HG02973 (cell line): ENCODE results near the gene PDSS2.
"Not testable (repeated sequence)": the region's sequence is repeated elsewhere in the genome, so short reads cannot be mapped to it uniquely, and the experiment has no call there.

ENCODE experiments used
- ATAC-seq: cut with Tn5 transposase; IDR thresholded peaks from one replicate; pipeline ENCODE4 v1.9.1; 2021; ENCODE audit warnings: moderate library complexity; ENCODE audit not compliant: unreplicated experiment

The PDSS2 gene

GRCh38 chr6:107280001-107280400 lies 179.4 kb downstream of the PDSS2 start:
- not testable (repeated sequence) for ATAC-seq

GRCh38 chr6:107275330-107275865 lies 184.0 kb downstream of the PDSS2 start:
- ATAC-seq: no peak

- no peak for ATAC-seq
Measured at GRCh38 chr6:107274288-107274687, 185.1 kb downstream of the PDSS2 start.

- no peak for ATAC-seq
Measured at GRCh38 chr6:107272246-107272645, 187.1 kb downstream of the PDSS2 start.

GRCh38 chr6:107271208-107271790 lies 188.1 kb downstream of the PDSS2 start:
- no peak for ATAC-seq

- no peak for ATAC-seq
Measured at GRCh38 chr6:107267634-107268033, 191.7 kb downstream of the PDSS2 start.

GRCh38 chr6:107267006-107267405 lies 192.4 kb downstream of the PDSS2 start:
- no peak for ATAC-seq

GRCh38 chr6:107266563-107266962 lies 192.8 kb downstream of the PDSS2 start:
- ATAC-seq: no peak

- ATAC-seq: no peak
Measured at GRCh38 chr6:107264357-107264840, 195.0 kb downstream of the PDSS2 start.

- ATAC-seq: no peak
Measured at GRCh38 chr6:107259951-107260350, 199.4 kb downstream of the PDSS2 start.

- ATAC-seq: no peak
Measured at GRCh38 chr6:107248147-107248546, 211.2 kb downstream of the PDSS2 start.

GRCh38 chr6:107246972-107247615 lies 212.3 kb downstream of the PDSS2 start:
- no peak for ATAC-seq

- ATAC-seq: no peak
Measured at GRCh38 chr6:107246249-107246971, 213.0 kb downstream of the PDSS2 start.

GRCh38 chr6:107244742-107245480 lies 214.5 kb downstream of the PDSS2 start:
- no peak for ATAC-seq

- ATAC-seq: no peak
Measured at GRCh38 chr6:107244082-107244741, 215.2 kb downstream of the PDSS2 start.

- no peak for ATAC-seq
Measured at GRCh38 chr6:107243471-107243870, 215.9 kb downstream of the PDSS2 start.

GRCh38 chr6:107237992-107238660 lies 221.2 kb downstream of the PDSS2 start:
- ATAC-seq: no peak

- ATAC-seq: no peak
Measured at GRCh38 chr6:107235511-107235910, 223.9 kb downstream of the PDSS2 start.

GRCh38 chr6:107235007-107235406 lies 224.4 kb downstream of the PDSS2 start:
- ATAC-seq: no peak

- no peak for ATAC-seq
Measured at GRCh38 chr6:107231243-107231642, 228.1 kb downstream of the PDSS2 start.
